ENCODE data around the gene SRD5A3. TPM values are rescaled to one million over a fixed set of nuclear protein-coding genes. Genes with fewer than 3 reads are reported as not detected.
A peak's percentile ranks its signal among the peaks of the same experiment; 100 is the strongest.

The SRD5A3 gene
- 15.5 and 16.0 TPM in 2 replicates for total RNA-seq (2014; rRNA removed; shearing (Covaris generic))

GRCh38 chr4:55345980-55346850 is at the start of gene SRD5A3:
TSS of gene SRD5A3 (plus strand) at chr4:55346242. CDS start at chr4:55346337, 95 bp downstream.
- DNase-seq (ENCODE audit: low read depth): peak; percentile 81

GRCh38 chr4:55297346-55297745 is 48.7 kb upstream of the SRD5A3 start:
- no peak for DNase-seq (ENCODE audit: low read depth)

- no peak for DNase-seq (ENCODE audit: low read depth)
These were observed 42.3 kb upstream of the SRD5A3 start for GRCh38 chr4:55303760-55304165.

GRCh38 chr4:55304303-55304702 is 41.7 kb upstream of the SRD5A3 start:
- DNase-seq (ENCODE audit: low read depth): no peak

- no peak for DNase-seq (ENCODE audit: low read depth)
These were observed 38.0 kb upstream of the SRD5A3 start for GRCh38 chr4:55308071-55308470.

- peak; percentile 10 for DNase-seq (ENCODE audit: low read depth)
These were observed 34.1 kb upstream of the SRD5A3 start for GRCh38 chr4:55311792-55312488.

GRCh38 chr4:55312489-55313101 is 33.4 kb upstream of the SRD5A3 start:
- DNase-seq (ENCODE audit: low read depth): peak; percentile 54

GRCh38 chr4:55314141-55314820 is 31.8 kb upstream of the SRD5A3 start:
- DNase-seq (ENCODE audit: low read depth): no peak

GRCh38 chr4:55318175-55319129 is 27.6 kb upstream of the SRD5A3 start:
- DNase-seq (ENCODE audit: low read depth): no peak

GRCh38 chr4:55321707-55322264 is 24.3 kb upstream of the SRD5A3 start:
- DNase-seq (ENCODE audit: low read depth): peak; percentile 57

- DNase-seq (ENCODE audit: low read depth): no peak
These were observed 22.7 kb upstream of the SRD5A3 start for GRCh38 chr4:55323375-55323774.

GRCh38 chr4:55326629-55327028 is 19.4 kb upstream of the SRD5A3 start:
- DNase-seq (ENCODE audit: low read depth): no peak

- DNase-seq (ENCODE audit: low read depth): no peak
These were observed 17.0 kb upstream of the SRD5A3 start for GRCh38 chr4:55329012-55329411.

GRCh38 chr4:55330241-55330640 is 15.8 kb upstream of the SRD5A3 start:
- no peak for DNase-seq (ENCODE audit: low read depth)

GRCh38 chr4:55336138-55337034 is 9.7 kb upstream of the SRD5A3 start:
- peak; percentile 88 for DNase-seq (ENCODE audit: low read depth)

- DNase-seq (ENCODE audit: low read depth): peak; percentile 21
These were observed 8.1 kb upstream of the SRD5A3 start for GRCh38 chr4:55337944-55338343.

- DNase-seq (ENCODE audit: low read depth): no peak
These were observed 7.6 kb upstream of the SRD5A3 start for GRCh38 chr4:55338486-55338885.

- DNase-seq (ENCODE audit: low read depth): no peak
These were observed 5.8 kb upstream of the SRD5A3 start for GRCh38 chr4:55340266-55340665.

GRCh38 chr4:55343887-55344286 is 2.2 kb upstream of the SRD5A3 start:
- DNase-seq (ENCODE audit: low read depth): no peak

Measured in RPMI7951 (cell line).